Measurements from ENCODE around the gene HCFC1.
A peak's percentile ranks its signal among the peaks of the same experiment; 100 is the strongest.

Gene HCFC1

GRCh38 chrX:153968255-153968654 is 3.4 kb downstream of the HCFC1 start:
- Histone ChIP-seq H3K9ac (ENCODE audit: low read length in 5 of 5) (no peak overlapping the region), H3K4me3 (ENCODE audit: low read depth in 1 of 5, low read length in 5 of 5) (peak overlapping the region in 2 of 5 donors; percentile 19 to 99), H3K4me1 (ENCODE audit: control insufficient read depth in 5 of 5, insufficient read depth in 5 of 5, low read length in 5 of 5) (peaks cover 19 to 55% (median 49%) of the 10 kb centered on the region in 5 donors), H3K27me3 (ENCODE audit: control insufficient read depth in 5 of 5, insufficient read depth in 4 of 5, low read length in 5 of 5) (peaks cover 0 to 21% (median 6%) of the 10 kb centered on the region in 5 donors), H3K36me3 (ENCODE audit: control insufficient read depth in 5 of 5, insufficient read depth in 5 of 5, low read length in 5 of 5) (peaks cover 0 to 16% (median 5%) of the 10 kb centered on the region in 5 donors), H3K27ac (ENCODE audit: low read depth, low read length) (no peak overlapping the region), H3K9me3 (ENCODE audit: control insufficient read depth in 5 of 5, low read length in 5 of 5) (peaks cover 0 to 2% (median 0%) of the 10 kb centered on the region in 5 donors)

GRCh38 chrX:153967536-153968224 is 3.9 kb downstream of the HCFC1 start:
- peak overlapping the region in 1 of 5 donors; percentile 54 for H3K9ac ChIP-seq (ENCODE audit: low read length in 5 of 5)
- peaks cover 19 to 51% (median 45%) of the 10 kb centered on the region in 5 donors for H3K4me1 ChIP-seq (ENCODE audit: control insufficient read depth in 5 of 5, insufficient read depth in 5 of 5, low read length in 5 of 5)
- peaks cover 0 to 2% (median 0%) of the 10 kb centered on the region in 5 donors for H3K9me3 ChIP-seq (ENCODE audit: control insufficient read depth in 5 of 5, low read length in 5 of 5)
- peaks cover 0 to 23% (median 6%) of the 10 kb centered on the region in 5 donors for H3K27me3 ChIP-seq (ENCODE audit: control insufficient read depth in 5 of 5, insufficient read depth in 4 of 5, low read length in 5 of 5)
- H3K27ac ChIP-seq (ENCODE audit: low read depth, low read length), result no peak overlapping the region
- peaks cover 0 to 22% (median 11%) of the 10 kb centered on the region in 5 donors for H3K36me3 ChIP-seq (ENCODE audit: control insufficient read depth in 5 of 5, insufficient read depth in 5 of 5, low read length in 5 of 5)
- peak overlapping the region in 3 of 5 donors; percentile 14 to 99 (median 19) for H3K4me3 ChIP-seq (ENCODE audit: low read depth in 1 of 5, low read length in 5 of 5)

GRCh38 chrX:153966841-153967535 is 4.6 kb downstream of the HCFC1 start:
- peaks cover 14 to 51% (median 45%) of the 10 kb centered on the region in 5 donors for H3K4me1 ChIP-seq (ENCODE audit: control insufficient read depth in 5 of 5, insufficient read depth in 5 of 5, low read length in 5 of 5)
- H3K4me3 ChIP-seq (ENCODE audit: low read depth in 1 of 5, low read length in 5 of 5), result peak overlapping the region in 3 of 5 donors; percentile 14 to 42 (median 23)
- peak overlapping the region in 1 of 5 donors; percentile 54 for H3K9ac ChIP-seq (ENCODE audit: low read length in 5 of 5)

GRCh38 chrX:153966283-153966688 is 5.3 kb downstream of the HCFC1 start:
- Histone ChIP-seq H3K36me3 (ENCODE audit: control insufficient read depth in 5 of 5, insufficient read depth in 5 of 5, low read length in 5 of 5) (peaks cover 0 to 36% (median 25%) of the 10 kb centered on the region in 5 donors), H3K9me3 (ENCODE audit: control insufficient read depth in 5 of 5, low read length in 5 of 5) (peaks cover 0 to 2% (median 0%) of the 10 kb centered on the region in 5 donors), H3K4me3 (ENCODE audit: low read depth in 1 of 5, low read length in 5 of 5) (peak overlapping the region in 2 of 5 donors; percentile 4 to 23), H3K27me3 (ENCODE audit: control insufficient read depth in 5 of 5, insufficient read depth in 4 of 5, low read length in 5 of 5) (peaks cover 0 to 15% (median 10%) of the 10 kb centered on the region in 5 donors), H3K27ac (ENCODE audit: low read depth, low read length) (no peak overlapping the region), H3K9ac (ENCODE audit: low read length in 5 of 5) (no peak overlapping the region), H3K4me1 (ENCODE audit: control insufficient read depth in 5 of 5, insufficient read depth in 5 of 5, low read length in 5 of 5) (peaks cover 11 to 51% (median 45%) of the 10 kb centered on the region in 5 donors)

More at GRCh38 chrX:153966841-153967535, 4.6 kb downstream of the HCFC1 start:
- Histone ChIP-seq H3K27me3 (ENCODE audit: control insufficient read depth in 5 of 5, insufficient read depth in 4 of 5, low read length in 5 of 5) (peaks cover 0 to 22% (median 6%) of the 10 kb centered on the region in 5 donors), H3K27ac (ENCODE audit: low read depth, low read length) (no peak overlapping the region), H3K9me3 (ENCODE audit: control insufficient read depth in 5 of 5, low read length in 5 of 5) (peaks cover 0 to 2% (median 0%) of the 10 kb centered on the region in 5 donors), H3K36me3 (ENCODE audit: control insufficient read depth in 5 of 5, insufficient read depth in 5 of 5, low read length in 5 of 5) (peaks cover 0 to 29% (median 18%) of the 10 kb centered on the region in 5 donors)

DNA sequence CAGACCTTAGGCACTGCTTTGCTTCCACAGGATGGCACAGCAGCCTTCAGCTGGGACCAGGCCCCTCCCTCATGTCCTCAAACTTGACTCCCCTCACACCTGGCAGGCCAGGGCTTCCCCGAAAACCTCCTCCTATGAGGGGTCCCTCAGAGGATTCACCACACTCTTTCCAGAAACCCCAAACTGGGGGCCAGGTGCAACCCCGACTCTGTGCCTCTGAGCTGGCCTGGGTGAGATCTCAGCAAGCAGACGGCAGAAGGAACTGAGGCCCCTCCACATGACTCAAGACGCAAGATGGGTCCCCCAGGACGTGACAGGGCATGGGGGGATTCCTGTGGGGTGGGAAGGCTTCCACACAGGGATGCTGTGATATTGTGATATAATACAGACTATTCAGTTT is 6.2 kb downstream of the HCFC1 start:
- H3K9ac ChIP-seq (ENCODE audit: low read length in 5 of 5), result no peak overlapping the region
- H3K4me3 ChIP-seq (ENCODE audit: low read depth in 1 of 5, low read length in 5 of 5), result no peak overlapping the region
- no peaks in the 10 kb centered on the region for H3K9me3 ChIP-seq (ENCODE audit: control insufficient read depth in 5 of 5, low read length in 5 of 5)
- peaks cover 4 to 49% (median 42%) of the 10 kb centered on the region in 5 donors for H3K4me1 ChIP-seq (ENCODE audit: control insufficient read depth in 5 of 5, insufficient read depth in 5 of 5, low read length in 5 of 5)
- H3K27ac ChIP-seq (ENCODE audit: low read depth, low read length), result no peak overlapping the region
- H3K36me3 ChIP-seq (ENCODE audit: control insufficient read depth in 5 of 5, insufficient read depth in 5 of 5, low read length in 5 of 5), result peaks cover 0 to 45% (median 32%) of the 10 kb centered on the region in 5 donors
- peaks cover 0 to 15% (median 10%) of the 10 kb centered on the region in 5 donors for H3K27me3 ChIP-seq (ENCODE audit: control insufficient read depth in 5 of 5, insufficient read depth in 4 of 5, low read length in 5 of 5)

DNA sequence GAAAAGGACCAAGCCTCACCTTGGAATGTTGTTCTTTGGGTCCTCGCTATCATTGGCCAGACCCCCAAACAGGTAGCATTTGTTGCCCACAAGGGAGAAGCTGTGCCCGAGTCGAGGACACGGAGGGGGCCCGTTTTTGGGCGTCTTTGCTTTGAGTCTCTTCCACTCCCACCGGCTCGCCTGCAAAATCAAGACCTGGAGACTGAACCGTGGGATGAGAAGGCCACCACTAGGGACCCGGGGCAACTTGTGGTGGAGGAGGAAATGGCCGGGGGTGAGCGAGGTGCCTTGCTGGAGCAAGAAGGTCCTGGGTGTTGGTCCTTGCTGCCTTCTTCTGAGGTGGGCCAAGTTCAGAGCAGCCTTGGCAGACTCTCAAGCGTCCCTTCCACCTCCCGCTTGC is 7.5 kb downstream of the HCFC1 start:
- peaks cover 3 to 39% (median 34%) of the 10 kb centered on the region in 5 donors for H3K4me1 ChIP-seq (ENCODE audit: control insufficient read depth in 5 of 5, insufficient read depth in 5 of 5, low read length in 5 of 5)
- no peaks in the 10 kb centered on the region for H3K9me3 ChIP-seq (ENCODE audit: control insufficient read depth in 5 of 5, low read length in 5 of 5)
- peaks cover 0 to 13% (median 10%) of the 10 kb centered on the region in 5 donors for H3K27me3 ChIP-seq (ENCODE audit: control insufficient read depth in 5 of 5, insufficient read depth in 4 of 5, low read length in 5 of 5)
- no peak overlapping the region for H3K4me3 ChIP-seq (ENCODE audit: low read depth in 1 of 5, low read length in 5 of 5)
- no peak overlapping the region for H3K27ac ChIP-seq (ENCODE audit: low read depth, low read length)
- peaks cover 0 to 58% (median 44%) of the 10 kb centered on the region in 5 donors for H3K36me3 ChIP-seq (ENCODE audit: control insufficient read depth in 5 of 5, insufficient read depth in 5 of 5, low read length in 5 of 5)
- H3K9ac ChIP-seq (ENCODE audit: low read length in 5 of 5), result no peak overlapping the region

DNA sequence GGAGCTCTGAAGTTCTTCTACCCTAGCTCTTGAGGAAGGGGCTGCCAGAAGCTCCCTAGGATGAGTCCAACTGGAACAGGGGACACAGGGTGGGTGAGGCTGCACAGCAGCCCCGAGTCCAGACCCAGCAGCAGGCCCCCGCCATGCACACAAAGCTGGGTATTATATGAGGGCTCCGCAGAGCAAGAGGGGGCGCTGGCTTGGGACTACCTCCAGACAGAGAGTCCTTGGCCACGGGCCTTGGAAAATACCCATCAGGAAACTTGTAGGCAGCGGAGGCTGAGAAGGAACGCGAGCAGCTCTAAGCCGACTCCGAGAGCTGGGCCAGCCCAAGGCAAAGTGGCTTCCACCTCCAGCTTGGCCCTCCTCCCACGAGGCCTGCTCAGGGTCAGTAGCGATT is 8.1 kb downstream of the HCFC1 start:
- Histone ChIP-seq H3K27me3 (ENCODE audit: control insufficient read depth in 5 of 5, insufficient read depth in 4 of 5, low read length in 5 of 5) (peaks cover 0 to 18% (median 10%) of the 10 kb centered on the region in 5 donors), H3K36me3 (ENCODE audit: control insufficient read depth in 5 of 5, insufficient read depth in 5 of 5, low read length in 5 of 5) (peaks cover 0 to 63% (median 49%) of the 10 kb centered on the region in 5 donors)

DNA sequence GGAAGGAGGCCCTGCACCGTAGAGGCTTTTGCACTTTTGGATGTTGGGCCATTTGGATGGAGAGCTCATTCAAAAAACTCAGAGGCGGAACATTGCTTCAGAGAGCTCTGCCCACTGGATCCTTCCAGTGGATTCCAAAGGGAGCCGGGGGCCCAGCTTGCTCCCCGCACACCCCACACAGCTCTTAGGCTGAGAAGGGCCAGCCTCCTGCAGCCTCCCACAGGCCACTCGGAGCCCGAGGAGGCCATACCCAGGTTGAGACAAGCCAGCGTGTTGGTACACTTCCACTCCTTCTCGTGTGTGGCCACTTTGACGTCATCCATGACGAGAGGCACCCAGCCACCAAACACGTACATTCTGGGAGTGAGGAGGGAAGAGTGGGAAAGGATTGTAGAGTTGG is 10.3 kb downstream of the HCFC1 start:
- no peak overlapping the region for H3K27ac ChIP-seq (ENCODE audit: low read depth, low read length)
- H3K4me1 ChIP-seq (ENCODE audit: control insufficient read depth in 5 of 5, insufficient read depth in 5 of 5, low read length in 5 of 5), result peaks cover 2 to 11% (median 6%) of the 10 kb centered on the region in 5 donors
- H3K27me3 ChIP-seq (ENCODE audit: control insufficient read depth in 5 of 5, insufficient read depth in 4 of 5, low read length in 5 of 5), result peaks cover 0 to 19% (median 6%) of the 10 kb centered on the region in 5 donors
- peaks cover 0 to 83% (median 72%) of the 10 kb centered on the region in 5 donors for H3K36me3 ChIP-seq (ENCODE audit: control insufficient read depth in 5 of 5, insufficient read depth in 5 of 5, low read length in 5 of 5)
- H3K9me3 ChIP-seq (ENCODE audit: control insufficient read depth in 5 of 5, low read length in 5 of 5), result no peaks in the 10 kb centered on the region
- no peak overlapping the region for H3K4me3 ChIP-seq (ENCODE audit: low read depth in 1 of 5, low read length in 5 of 5)
- no peak overlapping the region for H3K9ac ChIP-seq (ENCODE audit: low read length in 5 of 5)

More for the DNA sequence above, 8.1 kb downstream of the HCFC1 start:
- no peak overlapping the region for H3K4me3 ChIP-seq (ENCODE audit: low read depth in 1 of 5, low read length in 5 of 5)
- H3K27ac ChIP-seq (ENCODE audit: low read depth, low read length), result no peak overlapping the region
- H3K9ac ChIP-seq (ENCODE audit: low read length in 5 of 5), result no peak overlapping the region
- peaks cover 3 to 34% (median 29%) of the 10 kb centered on the region in 5 donors for H3K4me1 ChIP-seq (ENCODE audit: control insufficient read depth in 5 of 5, insufficient read depth in 5 of 5, low read length in 5 of 5)
- H3K9me3 ChIP-seq (ENCODE audit: control insufficient read depth in 5 of 5, low read length in 5 of 5), result no peaks in the 10 kb centered on the region

GRCh38 chrX:153960786-153961185 is 10.8 kb downstream of the HCFC1 start:
- peaks cover 0 to 88% (median 77%) of the 10 kb centered on the region in 5 donors for H3K36me3 ChIP-seq (ENCODE audit: control insufficient read depth in 5 of 5, insufficient read depth in 5 of 5, low read length in 5 of 5)
- H3K9me3 ChIP-seq (ENCODE audit: control insufficient read depth in 5 of 5, low read length in 5 of 5), result no peaks in the 10 kb centered on the region
- no peak overlapping the region for H3K27ac ChIP-seq (ENCODE audit: low read depth, low read length)
- peaks cover 0 to 6% (median 1%) of the 10 kb centered on the region in 5 donors for H3K4me1 ChIP-seq (ENCODE audit: control insufficient read depth in 5 of 5, insufficient read depth in 5 of 5, low read length in 5 of 5)
- no peak overlapping the region for H3K9ac ChIP-seq (ENCODE audit: low read length in 5 of 5)
- H3K4me3 ChIP-seq (ENCODE audit: low read depth in 1 of 5, low read length in 5 of 5), result no peak overlapping the region
- peaks cover 0 to 19% (median 6%) of the 10 kb centered on the region in 5 donors for H3K27me3 ChIP-seq (ENCODE audit: control insufficient read depth in 5 of 5, insufficient read depth in 4 of 5, low read length in 5 of 5)
